SK-N-SH (cell line): Measurements from ENCODE around the gene HSPA6. TPM values are rescaled to one million over a fixed set of nuclear protein-coding genes. Genes with fewer than 3 reads are reported as not detected.
"Not testable (repeated sequence)": the region's sequence is repeated elsewhere in the genome, so short reads cannot be mapped to it uniquely, and the experiment has no call there.

ENCODE experiments used
- CTCF ChIA-PET: fragments of 300-600, 350-600 bp; formaldehyde crosslinking; extraction: SDS; loops from one replicate; lab custom pipeline; 2021; lab: Yijun Ruan, JAX
- POLR2A ChIA-PET: fragments of 350-600 bp; sonication (Branson Sonifier 250); formaldehyde crosslinking; extraction: SDS; loops from one replicate; lab custom pipeline; 2020; ENCODE audit warnings: antibody characterized with exemption, inconsistent platforms; lab: Yijun Ruan, JAX
- DNase-seq: peaks from one replicate; pipeline ENCODE4 v3.0.0; 2012
- H2AFZ ChIP-seq: fragments of 200-600 bp; sonication (generic); 2 replicates; pipeline ENCODE4 v1.8.1; 2016; ENCODE audit warnings: antibody characterized with exemption, mild to moderate bottlenecking, low read depth
- H3F3A ChIP-seq: fragments of 200-600 bp; sonication (generic); replicated peaks from 2 replicates; pipeline ENCODE3; 2016; ENCODE audit warnings: antibody characterized with exemption, mild to moderate bottlenecking; ENCODE audit not compliant: insufficient read depth
- H3K27ac ChIP-seq, 2 experiments: fragments of 200-500 bp in 1 of 2; fragments of 200-600 bp in 1 of 2; sonication (Bioruptor generic) in 1 of 2; sonication (generic), shearing (Covaris generic) in 1 of 2; 2 replicates each; pipeline versions ENCODE4 v1.5.1 to v1.6.1; 2014 to 2016; ENCODE audit warnings: low read depth in 2 of 2, inconsistent platforms in 1 of 2, low read length in 1 of 2, mild to moderate bottlenecking in 1 of 2, mixed read lengths in 1 of 2
- H3K27me3 ChIP-seq: fragments of 200-600 bp; sonication (generic), shearing (Covaris generic); 2 replicates; pipeline ENCODE4 v1.6.1; 2016; ENCODE audit warnings: mixed run types; ENCODE audit not compliant: insufficient read depth
- H3K36me3 ChIP-seq, 2 experiments: fragments of 200-500 bp in 1 of 2; fragments of 200-600 bp in 1 of 2; sonication (Bioruptor generic) in 1 of 2; sonication (generic) in 1 of 2; replicated peaks in 1 of 2; 2 replicates each; pipeline versions ENCODE3 to v1.5.1; 2014 to 2016; ENCODE audit warnings: low read length in 1 of 2, mild to moderate bottlenecking in 1 of 2; ENCODE audit not compliant: insufficient read depth in 2 of 2, control insufficient read depth in 1 of 2
- H3K4me1 ChIP-seq, 2 experiments: fragments of 200-500 bp in 1 of 2; fragments of 200-600 bp in 1 of 2; sonication (Bioruptor generic) in 1 of 2; sonication (generic), shearing (Covaris generic) in 1 of 2; 2 replicates each; pipeline versions ENCODE4 v1.5.1 to v1.6.1; 2014 to 2016; ENCODE audit warnings: low read depth in 1 of 2, low read length in 1 of 2, mixed run types in 1 of 2; ENCODE audit not compliant: insufficient read depth in 2 of 2, control insufficient read depth in 1 of 2
- H3K4me2 ChIP-seq: fragments of 200-600 bp; sonication (generic), shearing (Covaris generic); 2 replicates; pipeline ENCODE4 v1.6.1; 2017; ENCODE audit warnings: mixed run types
- H3K4me3 ChIP-seq, 2 experiments: fragments of 200-500 bp in 1 of 2; fragments of 200-600 bp in 1 of 2; sonication (Bioruptor generic) in 1 of 2; sonication (generic), shearing (Covaris generic) in 1 of 2; 2 replicates each; pipeline versions ENCODE4 v1.5.1 to v1.8.1; 2014 to 2016; ENCODE audit warnings: low read depth in 2 of 2, inconsistent platforms in 1 of 2, low read length in 1 of 2, mild to moderate bottlenecking in 1 of 2, mixed read lengths in 1 of 2, moderate library complexity in 1 of 2
- H3K79me2 ChIP-seq: fragments of 200-600 bp; sonication (generic); 2 replicates; pipeline ENCODE4 v1.8.1; 2017; ENCODE audit warnings: mild to moderate bottlenecking; ENCODE audit not compliant: insufficient read depth
- H3K9ac ChIP-seq: fragments of 200-600 bp; sonication (generic); 2 replicates; pipeline ENCODE4 v1.6.1; 2017; ENCODE audit warnings: mixed run types
- H3K9me2 ChIP-seq: fragments of 200-600 bp; sonication (generic); 2 replicates; pipeline ENCODE4 v1.6.1; 2017; ENCODE audit warnings: mixed run types
- H3K9me3 ChIP-seq: fragments of 200-600 bp; sonication (generic); 2 replicates; pipeline ENCODE4 v1.6.1; 2017; ENCODE audit warnings: mixed run types, mild to moderate bottlenecking, moderate library complexity
- H4K20me1 ChIP-seq: fragments of 200-600 bp; sonication (generic); 2 replicates; pipeline ENCODE4 v1.6.1; 2017; ENCODE audit warnings: mild to moderate bottlenecking, mixed run types; ENCODE audit not compliant: insufficient read depth
- WGBS: methylation state at CpG from one replicate; pipeline ENCODE4 v1.1.6; 2017; ENCODE audit warnings: low lambda C conversion rate; 5-methylcytosine and 5-hydroxymethylcytosine counted together
- polyA plus RNA-seq, 3 experiments: library from polyadenylated mRNA; depleted of rRNA; stranded (reverse); fragments of >200 nt; gene quantifications; 2 replicates each; pipeline ENCODE4 v1.2.3, GENCODE V29; 2012

HSPA6 gene
- polyA plus RNA-seq, 1 of the 3 experiments (the other 2 are of a cell fraction): 0.07 TPM

DNA sequence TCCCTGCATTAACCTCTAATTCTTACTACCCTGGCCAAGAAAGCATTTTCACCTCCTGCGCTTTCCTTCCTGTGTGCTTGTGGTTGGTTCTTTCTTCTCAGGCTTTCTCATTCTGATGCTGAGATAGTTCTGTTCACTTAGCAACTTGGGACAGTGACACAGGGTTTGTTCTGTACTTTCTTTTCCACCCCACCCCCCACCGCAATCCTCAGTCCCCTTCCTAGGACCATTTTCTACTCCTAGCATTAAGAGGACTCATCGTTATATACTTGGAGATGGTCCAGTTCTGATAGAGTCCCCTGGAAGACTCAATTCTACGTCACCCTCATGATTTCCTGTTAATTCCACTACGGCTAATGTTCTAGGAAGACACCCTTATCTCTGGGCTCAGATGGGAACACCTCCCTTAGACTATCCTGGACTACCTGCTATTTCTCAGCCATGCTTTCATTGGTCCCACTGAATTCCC lies 17.8 kb downstream of the HSPA6 start:
- H2AFZ ChIP-seq, H3K79me2 ChIP-seq, H3K4me2 ChIP-seq, H3K4me3 ChIP-seq, H3K27ac ChIP-seq, H3K9ac ChIP-seq, H4K20me1 ChIP-seq, H3K9me2 ChIP-seq, DNase-seq, H3K36me3 ChIP-seq, H3K4me1 ChIP-seq, H3F3A ChIP-seq, CTCF ChIA-PET, H3K9me3 ChIP-seq, POLR2A ChIA-PET: not testable (repeated sequence)
- WGBS: 28% methylated on average over 5 of the region's 5 CpGs
- H3K27me3 ChIP-seq: peaks cover 16% of the 10 kb centered on the region; the same call in 1 of the 2 replicates

DNA sequence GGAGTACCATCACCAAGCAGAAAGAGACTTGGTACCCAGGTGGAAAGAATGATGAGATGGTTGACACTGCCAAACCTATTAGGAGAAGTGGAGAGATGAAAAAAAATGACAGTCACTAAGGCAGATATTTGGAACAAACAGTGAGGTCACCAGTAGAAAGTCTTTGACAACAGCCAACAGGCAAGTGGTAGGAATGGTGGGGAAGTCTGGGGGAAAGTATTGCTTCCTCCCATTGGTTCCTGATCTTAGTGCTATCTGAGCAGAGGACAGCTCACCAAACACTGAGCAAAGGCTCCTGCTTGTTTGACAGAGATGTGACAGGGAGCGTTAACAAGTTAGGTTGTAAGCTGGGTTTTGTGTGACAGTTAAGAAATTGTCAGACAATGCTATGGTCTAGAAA lies 18.8 kb downstream of the HSPA6 start:
- H3K9ac ChIP-seq, H3K27ac ChIP-seq, H3K4me3 ChIP-seq, H3K9me3 ChIP-seq, H4K20me1 ChIP-seq, POLR2A ChIA-PET, H3K36me3 ChIP-seq, H3K4me1 ChIP-seq, H3F3A ChIP-seq, H2AFZ ChIP-seq, H3K4me2 ChIP-seq, H3K9me2 ChIP-seq, H3K79me2 ChIP-seq, DNase-seq, CTCF ChIA-PET: not testable (repeated sequence)
- H3K27me3 ChIP-seq: peaks cover 23% of the 10 kb centered on the region; the same call in 1 of the 2 replicates
- 7% methylated on average over 1 of the region's 1 CpG for WGBS

DNA sequence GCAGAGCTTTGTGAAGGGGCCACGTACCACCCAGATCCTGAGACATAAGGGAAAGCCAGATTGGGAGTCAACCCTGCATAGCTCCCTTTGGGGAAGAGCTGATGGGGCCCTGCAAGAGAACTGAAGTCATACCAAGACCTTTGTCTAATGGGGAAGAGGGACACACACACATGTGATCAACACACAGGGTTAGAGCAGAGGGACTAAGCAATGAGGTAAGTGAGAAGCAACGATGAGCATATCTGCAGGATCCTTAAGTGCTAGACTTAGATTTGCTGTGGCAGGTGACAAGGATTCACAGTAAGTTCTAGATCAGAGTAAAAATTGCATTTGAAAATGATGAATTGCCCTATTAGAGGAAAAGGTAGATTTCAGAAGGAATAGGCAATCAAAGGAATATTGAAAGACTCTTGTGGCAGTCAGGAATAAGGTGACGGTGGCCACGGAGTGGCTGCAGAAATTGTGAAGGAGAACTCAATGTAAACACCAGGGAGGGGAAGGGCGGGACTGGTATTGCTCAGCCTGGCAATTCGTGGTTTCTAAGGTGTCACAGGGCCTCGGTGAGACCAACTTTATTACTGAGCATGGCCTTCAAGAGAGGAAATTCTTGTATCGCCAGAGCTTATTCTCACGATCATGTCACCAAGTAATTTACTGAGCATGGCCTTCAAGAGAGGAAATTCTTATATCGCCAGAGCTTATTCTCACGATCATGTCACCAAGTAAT lies 20.8 kb downstream of the HSPA6 start:
- H4K20me1 ChIP-seq, H3F3A ChIP-seq, H3K9ac ChIP-seq, H3K9me2 ChIP-seq, H3K4me1 ChIP-seq, DNase-seq, H3K79me2 ChIP-seq, CTCF ChIA-PET, H3K27ac ChIP-seq, H3K9me3 ChIP-seq, H3K4me2 ChIP-seq, H3K36me3 ChIP-seq, POLR2A ChIA-PET, H3K4me3 ChIP-seq, H2AFZ ChIP-seq: not testable (repeated sequence)
- 16% methylated on average over 11 of the region's 11 CpGs for WGBS
- H3K27me3 ChIP-seq: peaks cover 23% of the 10 kb centered on the region; the same call in 1 of the 2 replicates

DNA sequence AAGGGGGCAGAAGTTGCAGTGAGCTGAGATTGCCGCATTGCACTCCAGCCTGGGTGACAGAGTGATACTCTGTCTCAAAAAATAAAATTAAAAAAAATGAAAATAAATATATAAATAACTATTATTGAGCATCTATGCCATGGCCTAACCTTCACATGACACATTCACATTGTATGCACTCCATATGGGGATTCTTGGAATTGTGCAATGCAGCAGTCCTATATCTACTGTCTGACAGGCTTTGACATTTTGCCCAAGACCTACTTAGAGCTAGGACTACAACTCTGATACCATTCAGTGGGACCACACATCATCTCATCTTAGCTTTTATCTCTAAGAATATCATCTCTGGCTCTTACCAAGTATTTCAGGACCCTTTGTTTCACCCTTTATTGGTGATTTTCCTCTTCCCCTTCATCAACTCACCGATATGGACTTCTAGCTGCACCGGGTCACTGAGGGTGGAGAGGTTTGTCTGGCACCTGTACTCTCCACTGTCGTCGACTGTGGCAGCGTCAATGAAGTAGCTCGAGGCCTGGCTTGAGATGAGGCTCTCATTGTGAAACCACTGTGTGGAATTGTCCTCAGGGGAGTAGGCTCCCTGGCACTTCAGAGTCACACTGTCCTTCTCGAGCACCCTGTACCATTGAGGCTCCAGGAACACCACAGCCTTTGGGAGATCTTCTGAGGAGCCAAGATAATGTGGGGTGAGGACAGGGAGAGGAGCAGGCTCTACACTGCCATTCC lies 23.8 kb downstream of the HSPA6 start:
- CTCF ChIA-PET: not testable (repeated sequence)

DNA sequence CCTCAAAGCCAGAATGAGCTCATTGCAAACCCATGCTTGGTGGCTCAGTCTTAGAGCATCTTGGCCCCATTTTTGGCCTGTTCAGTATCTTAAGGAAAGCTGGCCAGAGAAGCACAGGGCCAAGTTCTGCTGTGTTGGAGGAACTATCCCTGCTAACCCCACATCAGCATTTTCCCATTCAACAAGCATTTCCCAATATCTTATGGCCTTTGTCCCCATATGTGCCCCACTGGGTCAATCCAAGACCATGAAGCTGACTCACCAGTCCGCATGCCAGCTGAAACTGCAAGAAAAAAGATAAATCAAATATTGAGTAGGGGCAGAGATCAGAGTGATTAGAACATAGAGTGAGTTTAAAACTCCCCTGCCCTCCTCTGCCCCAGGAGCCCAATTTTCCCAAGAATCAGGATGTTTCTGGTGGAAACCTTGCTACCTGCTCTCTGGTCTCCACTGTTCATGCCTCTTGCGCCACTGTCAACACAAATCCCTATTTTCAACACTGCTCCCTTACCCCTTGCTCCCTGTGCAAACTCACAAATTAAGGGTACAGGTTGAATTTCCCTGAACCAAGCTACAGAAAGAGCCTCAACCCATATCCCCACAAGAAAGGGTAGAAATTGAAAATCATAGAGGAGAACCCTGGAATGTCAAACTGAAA lies 24.5 kb downstream of the HSPA6 start:
- H3K27me3 ChIP-seq, H3K27ac ChIP-seq, H3K4me2 ChIP-seq, H3K36me3 ChIP-seq, H3F3A ChIP-seq, H3K9me2 ChIP-seq, H2AFZ ChIP-seq, H4K20me1 ChIP-seq, CTCF ChIA-PET, H3K9ac ChIP-seq, DNase-seq, H3K4me3 ChIP-seq, POLR2A ChIA-PET, H3K9me3 ChIP-seq, H3K4me1 ChIP-seq, H3K79me2 ChIP-seq: not testable (repeated sequence)
- 27% methylated on average over 1 of the region's 2 CpGs for WGBS

More for the DNA sequence above, 23.8 kb downstream of the HSPA6 start:
- H3K4me2 ChIP-seq, H2AFZ ChIP-seq, H3K36me3 ChIP-seq, H3F3A ChIP-seq, DNase-seq, H3K9me3 ChIP-seq, H3K79me2 ChIP-seq, H3K27ac ChIP-seq, H3K9me2 ChIP-seq, H3K9ac ChIP-seq, H3K27me3 ChIP-seq, H3K4me1 ChIP-seq, H3K4me3 ChIP-seq, H4K20me1 ChIP-seq, POLR2A ChIA-PET: not testable (repeated sequence)
- WGBS: 8% methylated on average over 8 of the region's 8 CpGs
